Upper lobe of left lung (tissue), 6 donors: ENCODE results near the gene UBB. TPM values are rescaled to one million over a fixed set of nuclear protein-coding genes. Genes with fewer than 3 reads are reported as not detected.

ENCODE experiments used
- ATAC-seq, 2 donors: fragments of 200-7000 bp; cut with Tn5 transposase; one replicate each; pipeline ENCODE4 v1.9.1; 2022; ENCODE audit warnings: mild to moderate bottlenecking in 2 of 2, moderate library complexity in 2 of 2; ENCODE audit not compliant: low FRiP score in 2 of 2
- DNase-seq, 2 donors: peaks; one replicate each; pipeline ENCODE4 v3.0.0-alpha.2; 2019 to 2020
- H3K27ac ChIP-seq, 4 donors: fragments of 200-600 bp; sonication (generic); one replicate each; pipeline ENCODE4 v1.5.1; 2016 to 2019
- H3K27me3 ChIP-seq, 4 donors: fragments of 200-600 bp; sonication (generic); one replicate each; pipeline ENCODE4 v1.5.1; 2017 to 2019
- H3K36me3 ChIP-seq, 4 donors: fragments of 200-600 bp; sonication (generic); one replicate each; pipeline ENCODE4 v1.5.1; 2016 to 2019
- H3K4me1 ChIP-seq, 4 donors: fragments of 200-600 bp; sonication (generic); one replicate each; pipeline ENCODE4 v1.5.1; 2018 to 2019
- H3K4me3 ChIP-seq, 4 donors: fragments of 200-600 bp; sonication (generic); one replicate each; pipeline ENCODE4 v1.5.1; 2017 to 2019; ENCODE audit warnings: mild to moderate bottlenecking in 2 of 4, moderate library complexity in 1 of 4
- H3K9me3 ChIP-seq, 4 donors: fragments of 200-600 bp; sonication (generic); one replicate each; pipeline ENCODE4 v1.5.1; 2018 to 2019
- EP300 ChIP-seq, 4 donors: sonication (generic); formaldehyde crosslinking; IDR thresholded peaks; one replicate each; pipeline ENCODE4 v1.5.1; 2017; ENCODE audit warnings: antibody characterized with exemption in 4 of 4, control low read depth in 2 of 4
- POLR2A ChIP-seq, 4 donors: fragments of 450-650 bp; IDR thresholded peaks; one replicate each; pipeline ENCODE4 v1.5.1; 2016 to 2017; ENCODE audit warnings: antibody characterized with exemption in 4 of 4, mild to moderate bottlenecking in 2 of 4
- POLR2AphosphoS5 ChIP-seq, 2 donors: sonication (generic); formaldehyde crosslinking; IDR thresholded peaks; one replicate each; pipeline ENCODE4 v1.5.1; 2017; ENCODE audit warnings: antibody characterized with exemption in 2 of 2
- WGBS, 2 donors: methylation state at CpG; one replicate each; pipeline ENCODE4 v1.1.5; 2017 to 2018; 5-methylcytosine and 5-hydroxymethylcytosine counted together
- total RNA-seq, 6 donors: library from RNA; depleted of rRNA in 4 of 6; stranded (reverse); fragments of >200 nt in 4 of 6; gene quantifications; one replicate each; pipeline versions ENCODE4 v1.1.0 to v1.2.1, GENCODE V29; 2016 to 2021
- TF ChIP-seq, protein P1 (sequence below), 6 experiments: fragments of 450-650 bp in 4 of 6; fragments of 200-600 bp in 2 of 6; sonication (generic) in 2 of 6; IDR thresholded peaks; one replicate each; pipeline ENCODE4 v1.5.1; 2016 to 2019; ENCODE audit warnings: antibody characterized with exemption in 6 of 6
- donor health status: DM: no; HTN: no; CAD: no; lungs with moderate emphysema.
- donor health status: DM: no; HTN: yes; CAD: no; lungs with severe emphysema.

The UBB gene
- total RNA-seq = 1,000 to 10,000 TPM in 3 of 6 donors, 100 to 1,000 TPM in 3; 281 to 1,666 (median 998) TPM

DNA sequence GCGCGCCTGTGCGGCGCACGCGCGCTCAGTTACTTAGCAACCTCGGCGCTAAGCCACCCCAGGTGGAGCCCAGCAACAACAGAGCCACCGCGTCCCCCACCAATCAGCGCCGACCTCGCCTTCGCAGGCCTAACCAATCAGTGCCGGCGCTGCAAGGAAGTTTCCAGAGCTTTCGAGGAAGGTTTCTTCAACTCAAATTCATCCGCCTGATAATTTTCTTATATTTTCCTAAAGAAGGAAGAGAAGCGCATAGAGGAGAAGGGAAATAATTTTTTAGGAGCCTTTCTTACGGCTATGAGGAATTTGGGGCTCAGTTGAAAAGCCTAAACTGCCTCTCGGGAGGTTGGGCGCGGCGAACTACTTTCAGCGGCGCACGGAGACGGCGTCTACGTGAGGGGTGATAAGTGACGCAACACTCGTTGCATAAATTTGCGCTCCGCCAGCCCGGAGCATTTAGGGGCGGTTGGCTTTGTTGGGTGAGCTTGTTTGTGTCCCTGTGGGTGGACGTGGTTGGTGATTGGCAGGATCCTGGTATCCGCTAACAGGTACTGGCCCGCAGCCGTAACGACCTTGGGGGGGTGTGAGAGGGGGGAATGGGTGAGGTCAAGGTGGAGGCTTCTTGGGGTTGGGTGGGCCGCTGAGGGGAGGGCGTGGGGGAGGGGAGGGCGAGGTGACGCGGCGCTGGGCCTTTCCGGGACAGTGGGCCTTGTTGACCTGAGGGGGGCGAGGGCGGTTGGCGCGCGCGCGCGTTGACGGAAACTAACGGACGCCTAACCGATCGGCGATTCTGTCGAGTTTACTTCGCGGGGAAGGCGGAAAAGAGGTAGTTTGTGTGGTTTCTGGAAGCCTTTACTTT is at the start of gene UBB:
Gene UBB (plus strand): TSS at position 452 of the 856 bp plus-strand sequence. CDS start 817 bp downstream, outside the sequence.
- no peaks in the 10 kb centered on the region for H3K9me3 ChIP-seq

DNA sequence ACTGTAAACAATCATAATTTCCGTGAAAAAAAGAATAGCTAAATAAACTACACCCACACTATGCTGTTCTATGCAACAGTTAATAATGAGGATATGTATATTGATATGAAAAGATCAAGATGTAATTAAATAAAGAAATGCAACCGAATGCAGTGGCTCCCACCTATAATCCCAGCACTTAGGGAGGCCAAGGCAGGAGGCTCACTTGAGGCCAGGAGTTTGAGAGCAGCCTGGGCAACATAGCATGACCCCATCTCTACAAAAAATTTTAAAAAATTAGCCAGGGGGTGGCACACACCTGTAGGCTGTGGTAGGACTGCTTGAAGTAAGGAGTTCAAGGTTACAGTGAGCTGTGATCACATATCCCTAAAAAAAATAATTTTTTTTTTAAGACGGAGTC is 42.5 kb upstream of the UBB start:
- no peaks in the 10 kb centered on the region for H3K9me3 ChIP-seq
- H3K4me1 ChIP-seq = no peaks in the 10 kb centered on the region
- TF ChIP-seq POLR2A (IDR thresholded peaks at IDR 0.05) (no peak), POLR2AphosphoS5 (IDR thresholded peaks at IDR 0.05) (no peak), EP300 (IDR thresholded peaks at IDR 0.05) (no peak)
- TF ChIP-seq, protein P1, sequence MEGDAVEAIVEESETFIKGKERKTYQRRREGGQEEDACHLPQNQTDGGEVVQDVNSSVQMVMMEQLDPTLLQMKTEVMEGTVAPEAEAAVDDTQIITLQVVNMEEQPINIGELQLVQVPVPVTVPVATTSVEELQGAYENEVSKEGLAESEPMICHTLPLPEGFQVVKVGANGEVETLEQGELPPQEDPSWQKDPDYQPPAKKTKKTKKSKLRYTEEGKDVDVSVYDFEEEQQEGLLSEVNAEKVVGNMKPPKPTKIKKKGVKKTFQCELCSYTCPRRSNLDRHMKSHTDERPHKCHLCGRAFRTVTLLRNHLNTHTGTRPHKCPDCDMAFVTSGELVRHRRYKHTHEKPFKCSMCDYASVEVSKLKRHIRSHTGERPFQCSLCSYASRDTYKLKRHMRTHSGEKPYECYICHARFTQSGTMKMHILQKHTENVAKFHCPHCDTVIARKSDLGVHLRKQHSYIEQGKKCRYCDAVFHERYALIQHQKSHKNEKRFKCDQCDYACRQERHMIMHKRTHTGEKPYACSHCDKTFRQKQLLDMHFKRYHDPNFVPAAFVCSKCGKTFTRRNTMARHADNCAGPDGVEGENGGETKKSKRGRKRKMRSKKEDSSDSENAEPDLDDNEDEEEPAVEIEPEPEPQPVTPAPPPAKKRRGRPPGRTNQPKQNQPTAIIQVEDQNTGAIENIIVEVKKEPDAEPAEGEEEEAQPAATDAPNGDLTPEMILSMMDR (IDR thresholded peaks at IDR 0.05) = no peak
- 89 to 96% methylated on average over 3 of the region's 3 CpGs for WGBS, 2 donors
- H3K36me3 ChIP-seq = peaks cover 0 to 9% (median 5%) of the 10 kb centered on the region in 4 donors
- no peak for DNase-seq
- H3K4me3 ChIP-seq = no peak overlapping the region
- no peaks in the 10 kb centered on the region for H3K27me3 ChIP-seq
- no peak overlapping the region for H3K27ac ChIP-seq
- no peak for ATAC-seq

More for the DNA sequence above, at the start of gene UBB:
- WGBS, 2 donors = 0 to 1% methylated on average over 55 to 66 of the region's 67 CpGs
- DNase-seq (peak; percentile 97), ATAC-seq (peak; percentile 98)
- TF ChIP-seq EP300 (IDR thresholded peaks at IDR 0.05) = peak in 2 of 4 donors; percentile 12 to 87
- TF ChIP-seq, protein P1 (IDR thresholded peaks at IDR 0.05) = no peak
- TF ChIP-seq POLR2A (IDR thresholded peaks at IDR 0.05) = peak; percentile 77 to 99 (median 93)
- peak; percentile 99 to 100 for TF ChIP-seq POLR2AphosphoS5 (IDR thresholded peaks at IDR 0.05)
- H3K4me3 ChIP-seq = peak within 1 kb of the TSS; percentile 57 to 68 (median 62)
- peak within 1 kb of the TSS; percentile 90 to 92 (median 92) for H3K27ac ChIP-seq
- peaks cover 24 to 45% (median 36%) of the 10 kb centered on the region in 4 donors for H3K4me1 ChIP-seq
- H3K27me3 ChIP-seq = no peaks in the 10 kb centered on the region
- peaks cover 9 to 18% (median 11%) of the 10 kb centered on the region in 4 donors for H3K36me3 ChIP-seq

DNA sequence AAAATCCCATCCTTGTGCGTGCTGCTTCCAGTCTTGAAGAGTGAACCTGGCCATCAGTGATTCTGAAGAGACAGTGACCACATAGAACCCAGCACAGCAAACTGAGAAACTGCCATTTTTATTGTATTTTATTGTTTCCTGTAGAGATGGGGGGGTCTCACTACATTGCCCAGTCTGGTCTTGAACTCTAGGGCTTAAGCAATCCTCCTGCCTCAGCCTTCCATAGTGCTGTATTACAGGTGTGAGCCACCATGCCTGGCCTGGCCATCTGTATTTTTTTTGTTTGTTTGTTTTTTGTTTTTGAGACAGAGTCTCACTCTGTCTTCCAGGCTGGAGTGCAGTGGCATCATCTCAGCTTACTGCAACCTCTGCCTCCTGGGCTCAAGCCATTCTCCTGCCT is 41.5 kb upstream of the UBB start:
- Histone ChIP-seq H3K4me3 (no peak overlapping the region), H3K27ac (no peak overlapping the region), H3K9me3 (no peaks in the 10 kb centered on the region), H3K4me1 (no peaks in the 10 kb centered on the region), H3K36me3 (peaks cover 0 to 19% (median 9%) of the 10 kb centered on the region in 4 donors), H3K27me3 (no peaks in the 10 kb centered on the region)
- TF ChIP-seq, protein P1 (IDR thresholded peaks at IDR 0.05) = no peak
- no peak for TF ChIP-seq EP300 (IDR thresholded peaks at IDR 0.05)
- TF ChIP-seq POLR2AphosphoS5 (IDR thresholded peaks at IDR 0.05) = no peak
- ATAC-seq (no peak), DNase-seq (no peak)
- 100% methylated on average over 1 of the region's 1 CpG for WGBS, 2 donors

DNA sequence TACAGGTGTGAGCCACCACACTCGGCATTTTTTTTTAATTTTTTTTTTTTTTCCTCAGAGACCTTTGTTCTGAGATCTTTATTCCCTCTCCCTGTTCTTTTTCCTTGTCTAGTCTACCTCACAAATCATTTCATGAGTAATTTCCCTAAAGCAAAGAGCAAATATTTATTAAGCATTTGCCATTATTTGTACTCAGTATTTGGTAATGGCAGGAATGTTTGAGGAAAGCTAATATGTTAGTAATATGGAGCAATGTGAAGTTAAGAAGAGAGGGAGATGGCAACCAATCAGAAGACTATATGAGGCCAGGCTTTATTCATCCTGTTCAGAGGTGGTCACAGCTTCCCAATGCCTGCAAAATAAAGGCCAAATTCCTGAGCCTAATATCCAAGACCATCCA is 40.9 kb upstream of the UBB start:
- Histone ChIP-seq H3K36me3 (peaks cover 0 to 20% (median 9%) of the 10 kb centered on the region in 4 donors), H3K4me3 (no peak overlapping the region), H3K4me1 (no peaks in the 10 kb centered on the region), H3K27me3 (no peaks in the 10 kb centered on the region), H3K27ac (no peak overlapping the region), H3K9me3 (no peaks in the 10 kb centered on the region)
- 84 to 100% methylated on average over 1 of the region's 1 CpG for WGBS, 2 donors
- ATAC-seq (no peak), DNase-seq (no peak)
- TF ChIP-seq POLR2AphosphoS5 (IDR thresholded peaks at IDR 0.05) = no peak
- TF ChIP-seq, protein P1 (IDR thresholded peaks at IDR 0.05) = no peak
- TF ChIP-seq EP300 (IDR thresholded peaks at IDR 0.05) = no peak
- TF ChIP-seq POLR2A (IDR thresholded peaks at IDR 0.05) = no peak
